Right kidney (tissue), 1 donor: Measurements from ENCODE around the gene SMARCD1.
"Not testable (repeated sequence)": the region's sequence is repeated elsewhere in the genome, so short reads cannot be mapped to it uniquely, and the experiment has no call there.

ENCODE experiments used
- DNase-seq: peaks from one replicate; pipeline ENCODE4 v3.0.0-alpha.2; 2016

SMARCD1 gene

GRCh38 chr12:50132505-50133135 is 47.5 kb downstream of the SMARCD1 start:
- DNase-seq: no peak

GRCh38 chr12:50142993-50143392 is 57.9 kb downstream of the SMARCD1 start:
- no peak for DNase-seq

- DNase-seq: no peak
Observed at GRCh38 chr12:50145439-50145838, 60.3 kb downstream of the SMARCD1 start.

GRCh38 chr12:50147281-50147680 is 62.1 kb downstream of the SMARCD1 start:
- DNase-seq: no peak

- DNase-seq: not testable (repeated sequence)
Observed at GRCh38 chr12:50148011-50148410, 62.9 kb downstream of the SMARCD1 start.

- no peak for DNase-seq
Observed at GRCh38 chr12:50149311-50149710, 64.2 kb downstream of the SMARCD1 start.
